NCI-H1105 treated with DMSO at 0.1 percent for 48 hours (cell line): ENCODE results near the gene PLXDC1.
"Not testable (repeated sequence)": the region's sequence is repeated elsewhere in the genome, so short reads cannot be mapped to it uniquely, and the experiment has no call there.

Source experiments
- DNase-seq: peaks from one replicate; lab custom pipeline; 2025; lab: John Stamatoyannopoulos, UW

The PLXDC1 gene

GRCh38 chr17:39155654-39156053, 4.2 kb upstream of the PLXDC1 start:
- no peak for DNase-seq

DNA sequence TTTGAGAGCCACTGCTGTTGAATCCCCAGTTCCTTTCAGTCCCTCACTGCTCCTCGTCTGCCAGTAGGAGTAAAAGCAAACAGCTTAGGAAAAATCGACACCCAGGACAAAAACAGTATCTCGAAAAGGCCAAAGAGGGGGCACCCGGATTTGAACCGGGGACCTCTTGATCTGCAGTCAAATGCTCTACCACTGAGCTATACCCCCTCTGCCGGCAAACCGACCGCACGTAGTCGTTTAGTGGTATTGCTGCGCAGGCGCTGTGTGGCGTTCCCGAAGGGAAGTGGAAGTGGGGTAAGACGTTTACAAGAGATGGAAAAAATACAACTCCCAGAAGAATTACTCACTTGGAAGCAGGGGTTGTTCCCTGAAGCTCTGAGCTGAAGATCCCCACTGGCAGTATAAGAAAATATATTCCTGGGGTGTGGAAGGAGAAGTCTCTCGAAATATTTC, 2.2 kb upstream of the PLXDC1 start:
- peak; percentile 64 for DNase-seq

GRCh38 chr17:39151943-39152818, 744 bp upstream of the PLXDC1 start:
- peak; percentile 61 for DNase-seq

DNA sequence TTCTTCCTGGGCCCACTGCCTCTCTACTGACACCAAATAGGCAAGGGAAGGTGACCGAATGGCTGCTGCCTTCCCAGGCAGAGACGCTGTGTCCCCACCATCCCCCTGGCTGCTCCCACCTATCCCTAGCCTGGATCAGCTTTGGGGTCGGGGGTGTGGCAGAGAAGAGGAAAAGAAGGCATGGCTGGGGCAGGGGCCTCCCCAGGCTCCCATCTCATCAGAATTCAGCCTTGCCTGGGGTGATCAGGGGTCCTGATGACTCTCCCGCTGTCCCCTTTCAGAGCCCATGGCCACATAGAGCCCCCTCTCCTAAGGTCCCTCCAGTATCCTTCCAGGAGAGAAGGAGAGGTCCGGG, 665 bp downstream of the PLXDC1 start:
- DNase-seq, result no peak

DNA sequence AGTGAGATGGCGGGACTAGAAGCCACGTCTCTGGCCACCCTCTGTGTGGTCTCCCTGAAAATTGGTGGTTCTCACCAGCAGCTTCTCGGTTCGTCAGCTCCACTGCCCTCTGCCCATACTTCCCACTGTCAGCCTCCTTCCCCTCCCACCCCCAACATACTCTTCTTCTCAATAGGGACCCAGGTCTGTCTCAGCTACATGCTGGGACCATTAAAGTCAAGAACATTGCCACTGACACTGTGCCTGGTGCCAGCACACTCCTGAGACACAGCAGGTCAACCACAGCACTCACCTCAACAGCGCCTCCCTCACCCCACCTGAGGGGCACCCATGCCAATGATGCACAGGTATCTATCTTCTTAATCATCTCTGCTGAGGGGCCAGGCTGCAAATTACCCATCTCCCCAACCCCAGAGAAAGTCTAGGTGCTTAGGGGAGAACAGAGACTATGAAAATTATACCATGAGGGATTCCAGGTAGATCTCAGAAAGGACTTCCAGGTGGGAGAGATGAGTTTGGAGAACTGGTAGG, 1.3 kb downstream of the PLXDC1 start:
- no peak for DNase-seq

DNA sequence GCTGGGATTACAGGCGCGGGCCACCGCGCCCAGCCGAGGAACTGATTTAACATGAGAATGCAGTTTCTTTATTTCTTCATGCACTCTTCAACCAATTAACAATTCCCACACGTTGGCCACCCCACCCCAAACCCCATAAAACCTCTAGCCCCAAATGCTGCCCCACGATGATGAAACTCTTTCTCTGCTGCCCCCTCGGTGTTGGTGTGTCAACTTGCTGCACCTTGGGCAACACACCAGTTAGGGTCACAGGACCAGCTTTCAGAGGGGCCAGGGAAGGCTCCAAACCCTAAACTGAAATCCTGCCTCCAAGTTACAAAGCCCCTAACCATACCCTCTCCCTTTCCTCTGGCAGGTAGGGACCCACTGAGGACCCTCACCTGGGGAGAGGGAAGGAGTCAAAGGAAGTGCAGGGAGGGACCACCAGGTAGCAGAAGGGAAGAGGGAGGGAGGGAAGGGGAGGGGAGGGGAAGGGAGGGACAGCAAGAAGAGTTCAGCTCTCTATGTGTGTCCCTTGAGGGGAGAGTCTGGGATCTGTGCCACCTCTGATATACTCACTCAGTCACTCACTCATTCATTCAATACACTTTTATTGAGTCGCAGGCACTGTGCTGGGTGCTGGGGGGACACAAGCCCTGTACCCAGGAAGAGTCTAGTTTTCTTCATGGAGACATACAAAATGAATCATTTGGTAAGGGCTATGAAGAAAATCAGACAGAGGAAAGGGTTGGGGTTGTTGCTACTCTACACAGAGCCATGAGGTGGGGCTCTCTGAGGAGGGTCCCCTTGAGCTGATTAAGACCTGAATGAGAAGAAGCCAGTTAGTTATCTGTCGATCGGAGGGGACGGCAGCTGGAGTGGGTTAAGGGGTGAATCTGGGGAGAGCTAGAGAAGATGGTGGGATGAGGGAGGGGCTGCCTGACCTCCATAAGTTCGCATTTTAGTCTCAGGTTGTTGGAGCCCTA, 3.9 kb downstream of the PLXDC1 start:
- DNase-seq, result no peak

GRCh38 chr17:39146273-39146672, 5.2 kb downstream of the PLXDC1 start:
- DNase-seq, result no peak

GRCh38 chr17:39145143-39145542, 6.3 kb downstream of the PLXDC1 start:
- no peak for DNase-seq

- DNase-seq, result peak; percentile 89
These were observed 7.0 kb downstream of the PLXDC1 start for GRCh38 chr17:39144416-39144840.

GRCh38 chr17:39143552-39144093, 7.8 kb downstream of the PLXDC1 start:
- DNase-seq, result no peak

DNA sequence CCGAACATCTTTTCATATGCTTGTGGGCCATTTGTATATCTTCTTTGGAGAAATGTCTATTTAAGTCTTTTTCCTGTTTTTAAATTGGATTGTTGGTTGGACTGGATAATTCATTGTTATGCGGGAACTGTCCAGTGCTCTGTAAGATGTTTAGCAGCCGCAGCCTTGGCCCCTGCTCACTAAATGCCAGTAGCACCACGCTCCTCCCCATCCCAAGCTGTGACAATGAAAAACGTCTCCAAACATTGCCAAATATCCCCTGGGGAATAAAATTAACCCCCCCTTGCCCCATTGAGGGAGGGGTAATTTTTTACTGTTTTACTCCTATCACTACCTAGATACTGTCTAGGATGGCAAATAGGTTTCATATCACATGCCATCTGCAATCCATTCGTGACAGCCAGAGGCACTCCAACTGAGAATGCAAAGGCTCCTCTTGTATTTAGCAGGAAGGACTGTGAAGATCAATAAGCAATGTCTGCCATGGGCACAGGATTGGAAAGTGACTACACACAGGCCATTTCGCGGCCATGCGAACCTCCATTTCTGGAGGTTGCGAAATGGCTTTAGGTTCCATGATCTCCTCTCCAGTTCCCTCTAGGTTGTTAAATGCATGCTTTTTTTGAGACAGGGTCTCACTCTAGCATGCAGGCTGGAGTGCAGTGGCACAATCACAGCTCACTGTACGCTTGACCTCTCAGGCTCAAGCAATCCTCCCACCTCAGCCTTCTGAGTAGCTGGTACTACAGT, 9.3 kb downstream of the PLXDC1 start:
- DNase-seq, result no peak

DNA sequence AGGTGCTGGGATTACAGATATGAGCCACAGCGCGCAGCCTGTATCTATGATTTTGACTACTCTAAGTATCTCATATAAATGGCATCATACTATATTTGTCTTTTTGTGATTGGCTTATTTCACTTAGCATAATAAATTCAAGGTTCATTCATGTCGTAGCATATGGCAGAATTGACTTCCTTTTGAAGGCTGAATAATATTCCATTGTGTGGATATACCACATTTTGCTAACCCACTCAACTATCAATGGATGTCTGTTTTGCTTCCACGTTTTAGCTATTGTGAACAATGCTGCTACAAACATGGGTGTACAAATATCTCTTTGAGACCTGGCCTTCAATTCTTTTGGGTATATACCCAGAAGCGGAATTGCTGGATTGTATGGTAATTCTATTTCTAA, 10.1 kb downstream of the PLXDC1 start:
- DNase-seq, result no peak

DNA sequence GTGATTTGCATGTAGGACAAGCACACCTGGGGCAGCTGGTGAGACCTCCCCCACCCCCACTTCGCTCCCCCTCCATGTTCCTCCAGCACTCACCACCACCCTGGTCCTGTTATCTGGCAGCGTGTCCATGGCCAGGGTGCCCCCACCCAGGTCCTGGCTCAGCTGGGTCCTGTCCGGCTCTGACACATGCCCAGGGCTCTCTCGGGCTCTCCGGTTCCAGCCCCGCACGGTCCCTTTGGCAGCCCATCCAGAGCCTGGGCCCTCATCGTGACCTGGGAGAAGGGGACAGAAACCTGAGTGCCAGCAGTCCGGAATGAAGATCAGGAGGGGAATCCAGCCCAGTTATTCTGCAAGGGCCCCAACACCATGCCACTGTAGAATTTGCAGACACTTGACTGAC, 11.9 kb downstream of the PLXDC1 start:
- DNase-seq, result no peak

GRCh38 chr17:39139161-39139511, 12.3 kb downstream of the PLXDC1 start:
- no peak for DNase-seq

GRCh38 chr17:39138431-39139160, 12.8 kb downstream of the PLXDC1 start:
- no peak for DNase-seq

GRCh38 chr17:39134878-39135277, 16.6 kb downstream of the PLXDC1 start:
- no peak for DNase-seq

DNA sequence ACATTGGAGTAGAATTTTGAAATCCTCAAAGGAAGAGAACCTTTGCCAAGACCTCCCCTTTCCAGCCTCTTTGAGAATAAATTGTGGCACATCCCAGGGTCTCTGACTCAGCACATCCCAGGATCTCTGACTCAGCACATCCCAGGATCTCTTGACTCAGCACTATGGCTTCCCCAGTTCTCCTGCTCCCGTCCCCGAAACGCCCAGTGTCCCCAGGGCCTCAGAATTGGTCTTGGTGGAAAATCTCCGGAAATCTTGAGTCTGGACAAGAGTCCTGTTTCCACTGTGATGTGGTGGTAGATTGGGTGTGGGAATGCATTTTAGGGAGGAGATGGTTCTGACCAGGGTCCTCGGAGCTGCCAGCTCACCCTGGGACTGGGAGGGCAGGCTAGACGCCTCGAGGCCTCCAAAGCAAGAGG, 19.2 kb downstream of the PLXDC1 start:
- DNase-seq, result no peak

- no peak for DNase-seq
These were observed 19.8 kb downstream of the PLXDC1 start for GRCh38 chr17:39131616-39132015.

- no peak for DNase-seq
These were observed 21.2 kb downstream of the PLXDC1 start for GRCh38 chr17:39130205-39130604.

GRCh38 chr17:39129544-39129943, 21.9 kb downstream of the PLXDC1 start:
- DNase-seq, result not testable (repeated sequence)

GRCh38 chr17:39126436-39126835, 25.0 kb downstream of the PLXDC1 start:
- no peak for DNase-seq
